B cell (primary cell): Measurements from ENCODE around the gene ENTHD1. TPM values are rescaled to one million over a fixed set of nuclear protein-coding genes. Genes with fewer than 3 reads are reported as not detected.

ENCODE experiments used
- ATAC-seq: fragments of 200-7000 bp; cut with Tn5 transposase; one replicate; pipeline ENCODE4 v1.10.0; 2021; ENCODE audit warnings: low read depth, mild to moderate bottlenecking, moderate number of reproducible peaks, moderate library complexity
- CTCF ChIA-PET: fragments of 350-600 bp; sonication (Branson Sonifier 250); formaldehyde crosslinking; loops from one replicate; lab custom pipeline; 2021; ENCODE audit warnings: antibody characterized with exemption, inconsistent platforms; lab: Charles Lee
- POLR2A ChIA-PET: fragments of 350-600 bp; sonication (Branson Sonifier 250); formaldehyde crosslinking; loops from one replicate; lab custom pipeline; 2021; ENCODE audit warnings: antibody characterized with exemption; lab: Charles Lee
- DNase-seq: peaks from one replicate; pipeline ENCODE4 v3.0.0; 2013
- H2AFZ ChIP-seq: 2 replicates; pipeline ENCODE4 v1.6.1; 2012; ENCODE audit warnings: mild to moderate bottlenecking, low read depth, low read length; ENCODE audit not compliant: insufficient read depth, poor library complexity, severe bottlenecking
- H3K27ac ChIP-seq, 2 donors: 1 replicate in 1 of 2; 2 replicates in 1 of 2; pipeline ENCODE4 v1.5.1; 2012 to 2013; ENCODE audit warnings: low read length in 2 of 2, mild to moderate bottlenecking in 2 of 2, moderate library complexity in 1 of 2
- H3K27me3 ChIP-seq, 4 experiments: fragments of 200-600 bp in 1 of 4; sonication (generic) in 1 of 4; replicated peaks in 1 of 4; 1 replicate in 2 of 4; 2 replicates in 2 of 4; pipeline versions ENCODE4 v1.6.1 to v1.7.0; 2013 to 2016; ENCODE audit warnings: low read length in 3 of 4, mild to moderate bottlenecking in 2 of 4, mixed read lengths in 1 of 4, moderate library complexity in 1 of 4; ENCODE audit not compliant: insufficient read depth in 4 of 4, control insufficient read depth in 3 of 4; ENCODE audit errors: control extremely low read depth in 1 of 4
- H3K36me3 ChIP-seq, 2 experiments: replicated peaks in 1 of 2; 1 replicate in 1 of 2; 2 replicates in 1 of 2; pipeline versions ENCODE4 v1.6.1 to v1.7.1; 2013; ENCODE audit warnings: low read length in 1 of 2; ENCODE audit not compliant: insufficient read depth in 2 of 2, control insufficient read depth in 1 of 2; ENCODE audit errors: control extremely low read depth in 1 of 2, extremely low read depth in 1 of 2
- H3K4me1 ChIP-seq, 2 donors: fragments of 200-600 bp in 1 of 2; sonication (generic) in 1 of 2; 1 replicate in 1 of 2; 2 replicates in 1 of 2; pipeline versions ENCODE4 v1.5.1 to v1.6.1; 2013 to 2017; ENCODE audit warnings: low read length in 2 of 2; ENCODE audit not compliant: control insufficient read depth in 2 of 2, insufficient read depth in 2 of 2
- H3K4me2 ChIP-seq: replicated peaks from 2 replicates; pipeline ENCODE3; 2012; ENCODE audit warnings: mild to moderate bottlenecking, low read depth, low read length; ENCODE audit not compliant: poor library complexity, severe bottlenecking
- H3K4me3 ChIP-seq, 5 experiments: fragments of 200-600 bp in 1 of 5; sonication (generic) in 1 of 5; 1 replicate in 3 of 5; 2 replicates in 2 of 5; pipeline versions ENCODE4 v1.5.1 to v1.7.0; 2011 to 2016; ENCODE audit warnings: low read length in 4 of 5, mild to moderate bottlenecking in 4 of 5, low read depth in 2 of 5, control low read depth in 1 of 5, moderate library complexity in 1 of 5; ENCODE audit not compliant: insufficient read depth in 1 of 5; ENCODE audit errors: control extremely low read depth in 1 of 5, extremely low read depth in 1 of 5
- H3K79me2 ChIP-seq: fragments of 200-600 bp; sonication (generic); one replicate; pipeline ENCODE4 v1.6.0; 2016; ENCODE audit warnings: low read length; ENCODE audit not compliant: control insufficient read depth, insufficient read depth
- H3K9ac ChIP-seq: fragments of 200-600 bp; sonication (generic); 2 replicates; pipeline ENCODE4 v1.6.1; 2017; ENCODE audit warnings: mild to moderate bottlenecking, low read length, moderate library complexity
- H3K9me3 ChIP-seq, 3 donors: one replicate each; pipeline versions ENCODE4 v1.6.1 to v1.7.1; 2013; ENCODE audit warnings: low read length in 2 of 3; ENCODE audit not compliant: control insufficient read depth in 2 of 3, insufficient read depth in 1 of 3; ENCODE audit errors: control extremely low read depth in 1 of 3
- H4K20me1 ChIP-seq: 2 replicates; pipeline ENCODE4 v1.6.0; 2012; ENCODE audit warnings: mild to moderate bottlenecking, low read length; ENCODE audit not compliant: insufficient read depth, control insufficient read depth, poor library complexity, severe bottlenecking
- H3K27ac Mint-ChIP-seq: one replicate; pipeline ENCODE4 v1.8.0; 2021; ENCODE audit warnings: mixed read lengths
- H3K27me3 Mint-ChIP-seq: one replicate; pipeline ENCODE4 v1.8.0; 2021; ENCODE audit warnings: mixed read lengths
- H3K4me1 Mint-ChIP-seq: one replicate; pipeline ENCODE4 v1.8.0; 2021; ENCODE audit warnings: mixed read lengths
- H3K4me3 Mint-ChIP-seq: one replicate; pipeline ENCODE4 v1.8.0; 2021; ENCODE audit warnings: mixed read lengths
- H3K9me3 Mint-ChIP-seq: one replicate; pipeline ENCODE4 v1.8.0; 2022; ENCODE audit warnings: mixed read lengths; ENCODE audit not compliant: insufficient read depth
- CTCF ChIP-seq: fragments of 200-600 bp; IDR thresholded peaks from one replicate; pipeline ENCODE4 v1.8.0; 2022; ENCODE audit warnings: antibody characterized with exemption, mild to moderate bottlenecking
- EZH2 ChIP-seq: IDR thresholded peaks from 2 replicates; pipeline ENCODE4 v1.6.1; 2012; ENCODE audit warnings: borderline replicate concordance, low read depth, mild to moderate bottlenecking, moderate library complexity, low read length; ENCODE audit not compliant: insufficient read depth, poor library complexity, severe bottlenecking
- WGBS: methylation state at CpG from one replicate; pipeline ENCODE4 v1.1.5; 2013; ENCODE audit warnings: missing lambda C conversion rate; ENCODE audit not compliant: insufficient coverage; 5-methylcytosine and 5-hydroxymethylcytosine counted together
- intact Hi-C: fragments of 100-400 bp; cut with micrococcal nuclease; formaldehyde crosslinking; loops from one replicate; pipeline ENCODE4 v1.10.0; 2022
- polyA plus RNA-seq: library from polyadenylated mRNA; depleted of rRNA; stranded (reverse); fragments of >200 nt; gene quantifications from 2 replicates; pipeline ENCODE4 v1.2.3, GENCODE V29; 2012
- total RNA-seq, 2 donors: library from RNA; stranded (reverse); fragments of 120-200 nt in 1 of 2; gene quantifications; 1 replicate in 1 of 2; 2 replicates in 1 of 2; pipeline versions ENCODE4 v1.2.3 to v1.2.4, GENCODE V29; 2013 to 2022

ENTHD1 gene
- total and polyA plus RNA-seq, 2 donors (not counting 1 experiment from before 2014, with no cell fraction given), result not detected

- WGBS, result 97% methylated on average over 11 of the region's 14 CpGs
- H3K4me1 Mint-ChIP-seq, result peaks cover 67% of the 10 kb centered on the region
- CTCF ChIA-PET, result interaction anchor here (1.4 to 1.7 kb wide), 3 partner anchors 9 to 396 kb away, joined by 3 to 6 read pairs (median 5); no protein-coding TSS in a partner anchor
Observed at GRCh38 chr22:39938509-39939111, 45.0 kb upstream of the ENTHD1 start.

More at GRCh38 chr22:39938509-39939111, 45.0 kb upstream of the ENTHD1 start:
- Histone ChIP-seq H3K9ac (no peak overlapping the region), H3K27me3 (no peaks in the 10 kb centered on the region), H4K20me1 (peaks cover 4% of the 10 kb centered on the region), H3K4me3 (no peak overlapping the region), H3K79me2 (peaks cover 51% of the 10 kb centered on the region), H3K9me3 (no peaks in the 10 kb centered on the region), H3K4me2 (peak overlapping the region; percentile 69), H3K36me3 (no peaks in the 10 kb centered on the region), H3K4me1 (peaks cover 62 to 65% of the 10 kb centered on the region in 2 donors), H3K27ac (peak overlapping the region in 1 of 2 donors; percentile 32), H2AFZ (no peak overlapping the region)
- POLR2A ChIA-PET, result no interaction called here
- H3K9me3 Mint-ChIP-seq, result no peaks in the 10 kb centered on the region
- no peak overlapping the region for H3K27ac Mint-ChIP-seq
- DNase-seq, result no peak
- H3K27me3 Mint-ChIP-seq, result no peaks in the 10 kb centered on the region
- no peak for ATAC-seq
- TF ChIP-seq EZH2 (no peak), CTCF (no peak)
- intact Hi-C loops, result loop anchor here (10.0 kb wide), 1 partner anchor 104 kb away; no protein-coding TSS in a partner anchor
- H3K4me3 Mint-ChIP-seq, result no peak overlapping the region
